ENCODE results near the gene BMPER. TPM values are rescaled to one million over a fixed set of nuclear protein-coding genes. Genes with fewer than 3 reads are reported as not detected.
"Not testable (repeated sequence)": the region's sequence is repeated elsewhere in the genome, so short reads cannot be mapped to it uniquely, and the experiment has no call there.

Gene BMPER
- total RNA-seq, 1 donor from 2014 or later, result 1.3 TPM

DNA sequence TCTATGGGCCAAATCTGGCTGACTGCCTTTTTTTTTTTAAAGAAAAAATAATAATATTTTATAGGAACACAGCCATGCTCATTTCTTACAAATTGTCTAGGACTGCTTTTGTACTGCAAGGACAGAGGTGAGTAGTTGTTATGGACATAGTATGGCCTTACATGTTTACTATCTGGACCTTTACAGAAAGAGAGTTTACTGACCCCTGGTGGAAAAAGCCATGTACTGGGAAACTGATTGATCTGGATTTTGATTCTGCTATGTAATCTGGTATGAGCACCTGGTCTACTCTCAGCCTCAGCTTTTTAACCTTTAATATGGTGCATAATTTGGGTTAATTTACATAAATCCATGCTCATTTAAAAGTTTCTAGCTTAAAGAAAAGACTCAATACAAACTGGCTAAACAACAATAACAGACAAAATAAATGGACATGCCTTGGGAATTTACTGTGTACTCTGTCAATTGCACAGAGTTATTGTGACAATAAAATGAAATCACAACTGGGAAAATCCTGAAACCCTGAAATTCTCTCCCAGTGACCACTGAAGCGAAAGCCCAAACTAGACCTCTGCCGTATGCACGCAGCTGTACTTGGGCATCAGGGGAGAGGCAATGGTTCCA lies 260.7 kb downstream of the BMPER start:
- peak; percentile 72 for DNase-seq (ENCODE audit: low read depth)

DNA sequence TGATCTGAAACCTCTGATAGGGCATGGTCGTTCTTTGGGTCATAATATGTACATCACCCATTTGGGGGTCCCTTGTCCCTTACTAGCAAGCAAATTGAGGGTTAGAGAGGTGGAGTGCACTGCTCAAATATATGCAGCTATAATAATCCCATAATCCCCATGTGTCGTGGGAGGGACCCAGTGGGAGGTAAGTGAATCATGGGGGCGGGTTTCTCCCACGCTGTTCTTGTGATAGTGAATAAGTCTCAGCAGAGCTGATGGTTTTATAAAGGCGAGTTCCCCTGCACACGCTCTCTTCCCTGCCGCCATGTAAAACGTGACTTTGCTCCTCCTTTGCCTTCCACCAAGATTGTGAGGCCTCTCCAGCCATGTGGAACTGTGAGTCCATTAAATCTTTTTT lies 262.7 kb downstream of the BMPER start:
- no peak for DNase-seq (ENCODE audit: low read depth)

DNA sequence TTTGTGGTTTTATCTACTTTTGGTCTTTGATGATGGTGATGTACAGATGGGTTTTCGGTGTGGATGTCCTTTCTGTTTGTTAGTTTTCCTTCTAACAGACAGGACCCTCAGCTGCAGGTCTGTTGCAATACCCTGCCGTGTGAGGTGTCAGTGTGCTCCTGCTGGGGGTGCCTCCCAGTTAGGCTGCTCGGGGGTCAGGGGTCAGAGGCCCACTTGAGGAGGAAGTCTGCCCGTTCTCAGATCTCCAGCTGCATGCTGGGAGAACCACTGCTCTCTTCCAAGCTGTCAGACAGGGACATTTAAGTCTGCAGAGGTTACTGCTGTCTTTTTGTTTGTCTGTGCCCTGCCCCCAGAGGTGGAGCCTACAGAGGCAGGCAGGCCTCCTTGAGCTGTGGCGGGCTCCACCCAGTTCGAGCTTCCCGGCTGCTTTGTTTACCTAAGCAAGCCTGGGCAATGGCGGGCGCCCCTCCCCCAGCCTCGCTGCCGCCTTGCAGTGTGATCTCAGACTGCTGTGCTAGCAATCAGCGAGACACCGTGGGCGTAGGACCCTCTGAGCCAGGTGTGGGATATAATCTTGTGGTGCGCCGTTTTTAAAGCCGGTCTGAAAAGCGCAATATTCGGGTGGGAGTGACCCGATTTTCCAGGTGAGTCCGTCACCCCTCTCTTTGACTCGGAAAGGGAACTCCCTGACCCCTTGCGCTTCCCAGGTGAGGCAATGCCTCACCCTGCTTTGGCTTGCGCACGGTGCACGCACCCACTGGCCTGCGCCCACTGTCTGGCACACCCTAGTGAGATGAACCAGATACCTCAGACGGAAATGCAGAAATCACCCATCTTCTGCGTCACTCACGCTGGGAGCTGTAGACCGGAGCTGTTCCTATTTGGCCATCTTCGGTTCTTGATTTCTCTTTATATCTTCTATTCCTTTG lies 269.6 kb downstream of the BMPER start:
- not testable (repeated sequence) for DNase-seq (ENCODE audit: low read depth)

DNA sequence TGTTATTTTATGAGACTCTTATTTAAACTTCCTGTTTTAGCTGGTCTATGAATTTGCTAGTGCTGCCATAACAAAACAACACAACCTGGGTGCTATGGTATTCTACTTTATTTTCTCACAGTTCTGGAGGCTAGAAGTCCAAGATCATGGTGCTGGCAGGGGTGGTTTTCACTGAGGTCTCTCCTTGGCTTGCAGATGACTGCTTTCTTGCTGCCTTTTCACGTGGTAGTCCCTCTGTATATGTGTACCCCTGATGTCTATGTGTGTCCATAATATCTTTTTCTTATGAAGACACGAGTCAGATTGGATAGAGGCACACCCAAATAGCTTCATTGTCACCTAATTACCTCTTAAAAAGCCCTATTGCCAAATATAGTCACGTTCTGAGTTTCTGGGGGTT lies 270.5 kb downstream of the BMPER start:
- no peak for DNase-seq (ENCODE audit: low read depth)

DNA sequence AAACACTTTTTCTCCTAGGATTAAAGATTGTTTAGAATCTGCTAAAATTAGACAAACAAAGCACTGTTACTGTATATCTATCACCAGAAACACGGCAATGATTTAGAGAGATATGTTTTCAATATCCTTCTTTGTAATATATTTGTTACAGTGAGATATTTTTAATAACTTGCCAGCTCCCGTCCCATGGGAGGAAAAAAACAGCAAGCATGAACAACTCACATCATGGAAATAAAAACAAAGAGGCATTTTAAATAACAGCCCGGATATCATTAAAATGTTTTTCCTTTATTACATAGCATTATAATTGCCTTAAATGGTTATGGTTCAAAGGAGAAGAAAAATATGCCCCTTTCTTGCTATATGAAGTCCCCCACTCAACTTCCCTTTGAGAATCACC lies 272.1 kb downstream of the BMPER start:
- no peak for DNase-seq (ENCODE audit: low read depth)

DNA sequence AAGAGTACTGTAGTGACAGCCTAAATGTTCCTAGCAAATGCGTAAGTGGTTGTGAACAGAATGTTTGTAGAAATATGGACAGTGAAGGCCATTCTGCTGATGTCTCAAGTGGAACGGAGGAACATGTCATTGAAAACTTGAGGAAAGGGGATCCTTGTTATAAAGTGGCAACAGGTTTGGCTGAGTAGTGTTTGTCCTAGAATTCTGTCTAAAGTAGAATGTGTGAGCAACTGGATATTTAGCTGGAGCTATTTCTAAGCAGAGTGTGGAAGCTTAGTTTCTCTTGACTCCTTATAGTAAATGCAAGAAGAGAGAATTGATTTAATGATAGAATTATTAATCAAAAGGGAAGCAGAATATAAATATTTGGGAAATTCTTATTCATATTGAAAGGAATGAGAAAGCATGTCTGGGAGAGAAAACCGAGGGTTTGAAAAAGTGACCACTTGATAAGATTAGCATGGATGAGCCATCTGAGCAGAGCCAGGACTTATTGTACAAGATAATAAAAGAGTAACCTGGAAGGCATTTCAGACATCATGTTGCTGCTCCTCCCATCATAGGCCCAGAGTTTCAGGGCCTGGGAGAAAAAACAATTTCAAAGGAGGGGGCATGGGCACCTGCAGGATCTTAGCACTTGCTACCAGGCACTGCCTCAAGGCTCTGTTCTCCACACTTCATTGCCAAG lies 276.1 kb downstream of the BMPER start:
- no peak for DNase-seq (ENCODE audit: low read depth)

DNA sequence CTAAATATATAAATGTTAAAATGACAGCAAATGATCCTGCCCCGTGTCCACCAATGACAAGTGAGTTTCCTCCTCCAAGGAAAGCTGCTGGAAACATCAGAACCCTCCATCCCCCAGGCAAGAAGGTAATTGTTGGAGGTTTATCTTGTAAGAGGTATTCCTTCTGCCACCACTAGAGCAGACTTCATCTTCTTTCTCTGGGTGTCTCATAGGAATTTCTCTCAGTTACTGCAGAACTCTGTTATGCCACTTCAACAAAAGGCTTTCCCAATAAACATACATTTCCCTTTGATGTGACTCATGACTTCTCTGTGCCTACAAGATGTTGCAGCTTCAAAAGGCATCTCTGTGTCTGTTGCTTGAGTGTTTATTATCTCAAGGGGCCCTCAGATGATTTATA lies 279.1 kb downstream of the BMPER start:
- DNase-seq (ENCODE audit: low read depth), result no peak

DNA sequence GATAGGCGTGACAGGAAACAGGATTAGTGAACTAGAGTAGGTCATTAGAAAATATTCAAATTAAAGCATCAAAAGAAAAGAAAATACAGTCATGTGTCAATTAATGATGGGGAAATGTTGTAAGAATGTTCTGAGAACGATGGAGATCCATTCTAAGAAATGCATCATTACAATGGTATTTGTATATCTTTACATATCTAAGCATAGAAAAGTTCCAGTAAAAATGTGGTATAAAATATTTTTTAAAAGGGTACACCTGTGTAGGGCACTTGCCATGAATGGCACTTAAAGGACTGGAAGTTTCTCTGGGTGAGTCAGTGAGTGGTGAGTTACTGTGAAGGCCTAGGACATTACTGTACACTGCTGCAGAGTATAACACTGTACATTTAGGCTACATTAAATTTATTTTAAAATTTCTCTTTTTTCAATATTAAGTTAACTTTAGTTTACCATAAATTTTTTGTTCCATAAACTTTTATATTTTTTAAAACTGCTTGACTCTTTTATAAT lies 282.5 kb downstream of the BMPER start:
- DNase-seq (ENCODE audit: low read depth), result no peak

DNA sequence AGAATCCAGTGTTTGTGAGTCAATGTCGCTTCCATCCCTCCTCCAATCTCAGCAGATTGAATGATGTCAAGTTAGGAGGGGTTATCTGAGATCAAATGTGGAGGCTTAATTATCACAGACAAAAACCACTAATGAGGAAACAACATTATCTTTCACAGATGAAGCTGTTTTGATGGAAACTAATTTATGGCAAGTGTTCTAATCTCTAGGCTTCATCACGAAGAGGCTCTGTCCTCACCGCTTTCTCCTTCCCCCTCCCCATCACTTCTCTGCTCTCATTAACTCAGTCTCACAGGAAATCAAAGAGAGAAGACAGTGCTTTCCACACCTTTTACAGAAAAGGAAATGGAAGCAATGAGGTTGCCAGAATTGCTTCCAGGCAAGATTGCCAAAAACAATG lies 283.7 kb downstream of the BMPER start:
- DNase-seq (ENCODE audit: low read depth), result no peak

DNA sequence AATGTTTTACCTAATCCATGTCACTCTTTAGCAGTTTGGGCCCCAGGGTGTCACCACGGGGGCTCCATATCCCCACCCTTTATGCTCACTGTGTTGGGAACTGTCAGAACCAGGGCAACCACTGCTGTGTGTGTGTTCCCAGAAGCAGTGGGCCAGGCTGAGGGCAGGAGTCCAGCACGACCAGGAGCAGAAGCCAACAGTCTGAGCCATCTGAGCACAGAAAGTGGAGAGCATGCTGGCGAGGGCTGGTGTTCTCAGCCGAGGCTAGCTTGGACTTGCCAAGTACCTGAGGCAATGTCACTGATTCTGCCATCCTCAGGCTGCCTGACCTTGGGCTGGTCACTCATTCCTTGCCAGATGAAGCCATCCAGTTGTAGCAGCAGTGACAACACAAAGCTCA lies 285.0 kb downstream of the BMPER start:
- no peak for DNase-seq (ENCODE audit: low read depth)

DNA sequence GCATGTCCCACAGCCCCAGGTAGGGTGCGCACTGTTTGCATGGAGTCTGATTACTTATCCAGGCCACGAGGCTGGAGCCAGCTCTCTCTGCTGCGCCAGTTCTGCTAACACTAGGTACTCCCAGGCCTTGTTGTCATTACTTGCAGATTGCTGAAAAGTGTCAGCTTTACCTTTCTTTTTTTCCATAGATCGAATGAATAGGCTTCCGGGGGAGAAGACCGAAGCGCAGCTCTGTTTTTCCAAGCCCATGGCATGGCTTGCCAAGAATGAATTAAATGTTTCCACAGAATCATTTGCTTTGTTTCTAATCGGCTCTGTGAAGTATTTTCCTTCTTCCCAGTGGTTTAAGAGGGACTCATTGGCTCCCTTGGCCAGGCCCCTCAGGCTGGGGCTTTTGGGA lies 285.8 kb downstream of the BMPER start:
- DNase-seq (ENCODE audit: low read depth), result no peak

DNA sequence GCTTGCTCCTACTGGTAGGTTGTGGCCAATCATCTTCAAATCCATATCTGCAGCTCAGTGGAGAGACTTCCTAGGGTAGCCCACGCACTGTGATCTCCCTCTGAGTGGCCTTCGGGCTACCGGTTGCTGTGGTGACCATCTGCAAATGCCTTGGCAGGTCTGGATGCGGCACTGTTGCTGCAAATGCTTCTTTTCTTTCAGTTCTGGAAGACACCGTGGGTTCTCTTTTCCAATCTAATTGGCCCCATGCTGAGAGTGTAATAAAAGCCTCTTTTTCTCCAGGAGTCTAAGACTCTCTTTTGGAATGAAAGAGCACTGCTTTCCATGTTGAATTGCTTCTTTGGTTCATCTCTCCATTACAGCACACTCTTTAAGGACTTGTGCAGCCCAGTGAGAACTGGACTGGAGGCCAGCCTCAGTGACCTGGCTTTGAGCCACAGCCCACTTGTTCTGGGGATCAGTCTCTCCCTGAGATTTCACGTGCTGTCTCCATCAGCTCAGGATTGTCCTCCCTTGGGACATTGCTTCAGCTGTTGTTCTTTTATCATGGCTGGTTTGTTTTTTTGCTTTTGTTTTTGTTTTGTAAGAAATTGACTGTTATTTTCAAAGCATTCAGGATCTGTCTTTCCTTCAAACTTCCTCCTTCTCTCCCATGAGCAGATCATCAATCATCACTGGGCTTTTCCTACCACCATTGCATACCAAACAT lies 286.6 kb downstream of the BMPER start:
- peak; percentile 54 for DNase-seq (ENCODE audit: low read depth)

DNA sequence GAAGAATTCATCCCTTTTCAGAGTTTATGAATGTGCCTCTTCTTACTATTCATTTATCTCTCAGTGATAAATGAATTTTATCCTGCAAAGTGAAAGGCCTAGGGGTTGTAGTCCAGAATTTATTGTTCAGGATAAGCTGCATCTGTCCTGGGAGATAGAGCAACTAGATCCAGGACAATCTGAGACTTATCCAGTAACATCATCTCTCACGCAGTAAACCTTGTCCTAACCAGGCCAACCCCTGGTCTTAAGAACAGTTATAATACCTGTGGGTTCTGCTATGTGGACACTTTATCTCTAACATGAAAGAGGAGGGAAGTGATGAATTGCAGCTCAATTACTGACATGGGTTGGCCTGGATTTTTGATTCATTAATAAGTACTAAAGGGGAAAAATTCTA lies 287.6 kb downstream of the BMPER start:
- DNase-seq (ENCODE audit: low read depth), result no peak

DNA sequence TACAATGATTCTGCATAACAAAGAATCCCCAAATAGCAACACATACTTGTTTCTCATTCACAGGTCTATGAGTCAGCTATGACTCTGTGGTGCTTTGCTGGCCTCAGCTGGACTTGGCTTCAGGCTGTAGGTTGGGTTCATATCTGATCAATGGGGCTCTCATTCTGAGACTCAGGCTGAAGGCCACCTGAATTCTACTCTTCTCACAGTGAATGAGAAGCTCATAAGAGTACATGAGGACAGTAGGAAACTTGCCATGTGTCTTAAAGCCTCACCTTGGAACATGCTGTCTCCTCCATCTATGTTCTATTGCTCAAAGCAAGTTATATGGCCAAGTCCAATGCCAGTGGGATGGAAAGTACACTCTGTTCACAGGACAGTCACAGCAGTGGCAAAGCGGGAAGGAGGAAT lies 292.9 kb downstream of the BMPER start:
- no peak for DNase-seq (ENCODE audit: low read depth)
